Measurements from ENCODE around the gene C16orf89.

DNA sequence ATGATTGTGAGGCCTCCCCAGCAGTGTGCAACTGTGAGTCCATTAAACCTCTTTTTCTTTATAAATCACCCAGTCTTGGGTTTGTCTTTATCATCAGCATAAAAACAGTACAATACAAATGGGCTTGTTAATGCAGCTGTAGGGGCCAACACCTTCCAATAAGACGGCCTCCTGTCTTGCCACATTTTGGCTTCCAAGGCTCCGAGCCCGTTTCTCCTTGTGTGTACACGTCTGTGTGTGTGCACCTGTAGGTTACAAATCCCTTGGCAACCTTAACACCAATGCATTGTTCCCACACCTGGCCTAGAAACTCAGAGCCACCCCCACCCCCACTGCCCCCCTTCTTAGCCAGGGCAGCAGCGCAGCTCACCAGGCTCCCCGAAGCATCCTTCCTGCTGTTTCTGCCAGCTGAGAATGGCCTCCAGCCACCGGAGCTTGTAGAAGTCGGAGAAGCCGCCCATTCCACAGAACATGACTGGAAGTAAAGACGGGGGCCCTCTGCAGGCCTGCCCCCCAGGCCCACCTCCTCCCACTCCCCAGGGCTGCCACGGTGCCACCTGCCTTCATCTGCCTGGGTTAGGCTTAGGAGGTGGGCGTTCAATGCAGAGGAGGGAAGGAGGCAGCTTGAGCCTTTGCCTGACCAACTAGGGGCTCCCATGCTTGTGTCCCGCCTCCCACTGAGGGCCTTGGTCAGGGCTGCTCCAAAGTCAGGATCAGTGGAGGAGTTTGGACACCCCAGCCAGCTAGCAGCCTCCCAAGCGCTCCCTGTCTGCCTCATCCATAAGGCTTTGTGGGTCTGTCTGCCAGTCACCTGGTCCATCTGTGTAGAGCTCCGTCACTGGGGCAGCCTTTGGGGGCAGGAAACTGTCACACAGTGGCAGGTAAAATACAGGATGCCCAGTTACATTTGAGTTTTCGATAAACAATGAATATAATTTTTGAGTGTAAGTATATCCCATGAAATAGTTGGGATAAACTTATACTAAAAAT lies 10.6 kb downstream of the C16orf89 start:
- TF ChIP-seq SIN3A (IDR thresholded peaks at IDR 0.05; ENCODE audit: low read depth) (no peak), ELF1 (IDR thresholded peaks at IDR 0.05; ENCODE audit: borderline replicate concordance, low read depth) (no peak), SP1 (IDR thresholded peaks at IDR 0.05; ENCODE audit: low read depth) (no peak), POLR2A (IDR thresholded peaks at IDR 0.05; ENCODE audit: borderline replicate concordance, extremely low read depth, insufficient read depth, insufficient read length) (no peak), CBX3 (IDR thresholded peaks at IDR 0.05; ENCODE audit: low read depth) (no peak), POLR2AphosphoS5 (IDR thresholded peaks at IDR 0.05; ENCODE audit: low read depth, low read length) (no peak), EZH2phosphoT487 (IDR thresholded peaks at IDR 0.05; ENCODE audit: borderline replicate concordance) (no peak)
- TF ChIP-seq, protein P1, sequence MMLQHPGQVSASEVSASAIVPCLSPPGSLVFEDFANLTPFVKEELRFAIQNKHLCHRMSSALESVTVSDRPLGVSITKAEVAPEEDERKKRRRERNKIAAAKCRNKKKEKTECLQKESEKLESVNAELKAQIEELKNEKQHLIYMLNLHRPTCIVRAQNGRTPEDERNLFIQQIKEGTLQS (IDR thresholded peaks at IDR 0.05): no peak
- TF ChIP-seq, protein P2, sequence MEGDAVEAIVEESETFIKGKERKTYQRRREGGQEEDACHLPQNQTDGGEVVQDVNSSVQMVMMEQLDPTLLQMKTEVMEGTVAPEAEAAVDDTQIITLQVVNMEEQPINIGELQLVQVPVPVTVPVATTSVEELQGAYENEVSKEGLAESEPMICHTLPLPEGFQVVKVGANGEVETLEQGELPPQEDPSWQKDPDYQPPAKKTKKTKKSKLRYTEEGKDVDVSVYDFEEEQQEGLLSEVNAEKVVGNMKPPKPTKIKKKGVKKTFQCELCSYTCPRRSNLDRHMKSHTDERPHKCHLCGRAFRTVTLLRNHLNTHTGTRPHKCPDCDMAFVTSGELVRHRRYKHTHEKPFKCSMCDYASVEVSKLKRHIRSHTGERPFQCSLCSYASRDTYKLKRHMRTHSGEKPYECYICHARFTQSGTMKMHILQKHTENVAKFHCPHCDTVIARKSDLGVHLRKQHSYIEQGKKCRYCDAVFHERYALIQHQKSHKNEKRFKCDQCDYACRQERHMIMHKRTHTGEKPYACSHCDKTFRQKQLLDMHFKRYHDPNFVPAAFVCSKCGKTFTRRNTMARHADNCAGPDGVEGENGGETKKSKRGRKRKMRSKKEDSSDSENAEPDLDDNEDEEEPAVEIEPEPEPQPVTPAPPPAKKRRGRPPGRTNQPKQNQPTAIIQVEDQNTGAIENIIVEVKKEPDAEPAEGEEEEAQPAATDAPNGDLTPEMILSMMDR (IDR thresholded peaks at IDR 0.05 in 2 of 3, conservative IDR thresholded peaks at IDR 0.05 in 1 of 3; ENCODE audit: borderline replicate concordance in 1 of 3, insufficient read depth in 1 of 3, low read depth in 2 of 3, low read length in 2 of 3): no peak
- TF ChIP-seq, protein P3, sequence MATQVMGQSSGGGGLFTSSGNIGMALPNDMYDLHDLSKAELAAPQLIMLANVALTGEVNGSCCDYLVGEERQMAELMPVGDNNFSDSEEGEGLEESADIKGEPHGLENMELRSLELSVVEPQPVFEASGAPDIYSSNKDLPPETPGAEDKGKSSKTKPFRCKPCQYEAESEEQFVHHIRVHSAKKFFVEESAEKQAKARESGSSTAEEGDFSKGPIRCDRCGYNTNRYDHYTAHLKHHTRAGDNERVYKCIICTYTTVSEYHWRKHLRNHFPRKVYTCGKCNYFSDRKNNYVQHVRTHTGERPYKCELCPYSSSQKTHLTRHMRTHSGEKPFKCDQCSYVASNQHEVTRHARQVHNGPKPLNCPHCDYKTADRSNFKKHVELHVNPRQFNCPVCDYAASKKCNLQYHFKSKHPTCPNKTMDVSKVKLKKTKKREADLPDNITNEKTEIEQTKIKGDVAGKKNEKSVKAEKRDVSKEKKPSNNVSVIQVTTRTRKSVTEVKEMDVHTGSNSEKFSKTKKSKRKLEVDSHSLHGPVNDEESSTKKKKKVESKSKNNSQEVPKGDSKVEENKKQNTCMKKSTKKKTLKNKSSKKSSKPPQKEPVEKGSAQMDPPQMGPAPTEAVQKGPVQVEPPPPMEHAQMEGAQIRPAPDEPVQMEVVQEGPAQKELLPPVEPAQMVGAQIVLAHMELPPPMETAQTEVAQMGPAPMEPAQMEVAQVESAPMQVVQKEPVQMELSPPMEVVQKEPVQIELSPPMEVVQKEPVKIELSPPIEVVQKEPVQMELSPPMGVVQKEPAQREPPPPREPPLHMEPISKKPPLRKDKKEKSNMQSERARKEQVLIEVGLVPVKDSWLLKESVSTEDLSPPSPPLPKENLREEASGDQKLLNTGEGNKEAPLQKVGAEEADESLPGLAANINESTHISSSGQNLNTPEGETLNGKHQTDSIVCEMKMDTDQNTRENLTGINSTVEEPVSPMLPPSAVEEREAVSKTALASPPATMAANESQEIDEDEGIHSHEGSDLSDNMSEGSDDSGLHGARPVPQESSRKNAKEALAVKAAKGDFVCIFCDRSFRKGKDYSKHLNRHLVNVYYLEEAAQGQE (IDR thresholded peaks at IDR 0.05; ENCODE audit: low read depth): no peak
- TF ChIP-seq, protein P4, sequence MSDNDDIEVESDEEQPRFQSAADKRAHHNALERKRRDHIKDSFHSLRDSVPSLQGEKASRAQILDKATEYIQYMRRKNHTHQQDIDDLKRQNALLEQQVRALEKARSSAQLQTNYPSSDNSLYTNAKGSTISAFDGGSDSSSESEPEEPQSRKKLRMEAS (IDR thresholded peaks at IDR 0.05): no peak
- TF ChIP-seq, protein P5, sequence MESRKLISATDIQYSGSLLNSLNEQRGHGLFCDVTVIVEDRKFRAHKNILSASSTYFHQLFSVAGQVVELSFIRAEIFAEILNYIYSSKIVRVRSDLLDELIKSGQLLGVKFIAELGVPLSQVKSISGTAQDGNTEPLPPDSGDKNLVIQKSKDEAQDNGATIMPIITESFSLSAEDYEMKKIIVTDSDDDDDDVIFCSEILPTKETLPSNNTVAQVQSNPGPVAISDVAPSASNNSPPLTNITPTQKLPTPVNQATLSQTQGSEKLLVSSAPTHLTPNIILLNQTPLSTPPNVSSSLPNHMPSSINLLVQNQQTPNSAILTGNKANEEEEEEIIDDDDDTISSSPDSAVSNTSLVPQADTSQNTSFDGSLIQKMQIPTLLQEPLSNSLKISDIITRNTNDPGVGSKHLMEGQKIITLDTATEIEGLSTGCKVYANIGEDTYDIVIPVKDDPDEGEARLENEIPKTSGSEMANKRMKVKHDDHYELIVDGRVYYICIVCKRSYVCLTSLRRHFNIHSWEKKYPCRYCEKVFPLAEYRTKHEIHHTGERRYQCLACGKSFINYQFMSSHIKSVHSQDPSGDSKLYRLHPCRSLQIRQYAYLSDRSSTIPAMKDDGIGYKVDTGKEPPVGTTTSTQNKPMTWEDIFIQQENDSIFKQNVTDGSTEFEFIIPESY (IDR thresholded peaks at IDR 0.05; ENCODE audit: extremely low read depth, insufficient replicate concordance, low read length): no peak
